HUES6 (cell line): ENCODE data around the gene IMPDH1.

Experiments
- H3K27ac ChIP-seq: 2 replicates; pipeline ENCODE4 v1.7.0; 2013; ENCODE audit warnings: low read depth, mild to moderate bottlenecking, low read length, inconsistent platforms
- H3K27me3 ChIP-seq: 2 replicates; pipeline ENCODE4 v1.6.1; 2013; ENCODE audit warnings: low read length; ENCODE audit not compliant: control insufficient read depth, insufficient read depth
- H3K36me3 ChIP-seq: 2 replicates; pipeline ENCODE4 v1.6.1; 2013; ENCODE audit warnings: low read length; ENCODE audit not compliant: control insufficient read depth, insufficient read depth
- H3K4me1 ChIP-seq: 2 replicates; pipeline ENCODE4 v1.6.1; 2013; ENCODE audit warnings: low read length; ENCODE audit not compliant: control insufficient read depth, insufficient read depth
- H3K4me3 ChIP-seq: 2 replicates; pipeline ENCODE4 v1.5.1; 2013; ENCODE audit warnings: low read depth, low read length
- H3K9ac ChIP-seq: one replicate; pipeline ENCODE4 v1.6.1; 2013; ENCODE audit warnings: mild to moderate bottlenecking, low read length
- H3K9me3 ChIP-seq: 2 replicates; pipeline ENCODE4 v1.6.1; 2013; ENCODE audit warnings: low read depth, low read length; ENCODE audit not compliant: control insufficient read depth, insufficient read depth

Gene IMPDH1

GRCh38 chr7:128450913-128451312 is 41.1 kb upstream of the IMPDH1 start:
- Histone ChIP-seq H3K9me3 (no peaks in the 10 kb centered on the region), H3K9ac (no peak overlapping the region), H3K27me3 (no peaks in the 10 kb centered on the region), H3K4me3 (no peak overlapping the region), H3K27ac (no peak overlapping the region), H3K36me3 (no peaks in the 10 kb centered on the region), H3K4me1 (peaks cover 29% of the 10 kb centered on the region)

DNA sequence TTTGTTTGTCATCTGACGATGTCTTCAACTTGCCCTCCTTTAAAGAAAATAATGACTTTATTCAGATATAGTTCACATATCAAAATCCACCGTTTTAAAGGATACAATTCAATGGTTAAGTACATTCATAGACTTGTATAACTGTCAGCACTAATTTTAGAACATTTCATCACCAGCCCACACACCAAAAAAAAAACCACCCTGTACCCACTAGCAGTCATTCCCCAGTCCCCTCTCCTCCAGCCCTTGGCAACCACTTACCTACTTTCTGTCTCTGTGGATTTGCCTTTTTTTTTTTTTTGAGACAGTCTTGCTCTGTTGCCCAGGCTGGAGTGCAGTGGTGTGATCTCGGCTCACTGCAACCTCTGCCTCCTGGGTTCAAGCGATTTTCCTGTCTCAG is 40.6 kb upstream of the IMPDH1 start:
- H3K36me3 ChIP-seq: no peaks in the 10 kb centered on the region
- no peak overlapping the region for H3K4me3 ChIP-seq
- no peak overlapping the region for H3K27ac ChIP-seq
- peaks cover 28% of the 10 kb centered on the region for H3K4me1 ChIP-seq
- no peaks in the 10 kb centered on the region for H3K27me3 ChIP-seq
- H3K9me3 ChIP-seq: no peaks in the 10 kb centered on the region
- no peak overlapping the region for H3K9ac ChIP-seq

DNA sequence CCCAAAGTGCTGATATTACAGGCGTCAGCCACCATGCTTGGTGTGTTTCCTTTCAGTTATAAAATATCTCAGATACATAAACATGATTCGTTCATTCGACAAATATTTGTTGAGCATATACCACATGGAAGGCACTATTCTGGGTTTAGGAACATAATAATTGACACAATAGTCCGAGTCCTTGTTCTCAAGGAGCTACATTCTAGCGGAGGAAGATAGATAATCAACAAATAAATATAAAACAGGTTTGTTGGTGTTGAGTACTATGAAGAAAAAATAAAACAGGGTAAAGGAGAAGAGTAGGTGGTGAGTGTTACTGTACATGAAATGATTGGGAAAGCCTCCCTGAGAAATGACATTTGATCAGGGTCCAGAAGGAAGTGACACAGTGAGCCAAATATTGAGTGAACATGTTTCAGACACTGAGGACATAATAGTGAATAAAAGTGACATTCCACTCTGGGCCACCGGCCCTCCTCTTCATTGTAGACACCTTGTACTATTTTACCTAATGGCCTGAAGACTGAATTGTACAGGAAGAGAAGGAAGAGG is 39.0 kb upstream of the IMPDH1 start:
- Histone ChIP-seq H3K4me3 (no peak overlapping the region), H3K27me3 (no peaks in the 10 kb centered on the region), H3K36me3 (no peaks in the 10 kb centered on the region), H3K4me1 (peaks cover 23% of the 10 kb centered on the region), H3K9me3 (no peaks in the 10 kb centered on the region), H3K27ac (no peak overlapping the region), H3K9ac (no peak overlapping the region)

- H3K4me1 ChIP-seq: peaks cover 23% of the 10 kb centered on the region
- H3K27ac ChIP-seq: no peak overlapping the region
- no peaks in the 10 kb centered on the region for H3K27me3 ChIP-seq
- no peaks in the 10 kb centered on the region for H3K36me3 ChIP-seq
- no peaks in the 10 kb centered on the region for H3K9me3 ChIP-seq
- no peak overlapping the region for H3K4me3 ChIP-seq
- no peak overlapping the region for H3K9ac ChIP-seq
Measured at GRCh38 chr7:128447941-128448564, 38.3 kb upstream of the IMPDH1 start.

GRCh38 chr7:128446306-128446705 is 36.5 kb upstream of the IMPDH1 start:
- Histone ChIP-seq H3K4me3 (no peak overlapping the region), H3K9ac (no peak overlapping the region), H3K27ac (no peak overlapping the region), H3K27me3 (no peaks in the 10 kb centered on the region), H3K4me1 (peaks cover 16% of the 10 kb centered on the region; the same call in 1 of the 2 replicates), H3K36me3 (no peaks in the 10 kb centered on the region), H3K9me3 (no peaks in the 10 kb centered on the region)

DNA sequence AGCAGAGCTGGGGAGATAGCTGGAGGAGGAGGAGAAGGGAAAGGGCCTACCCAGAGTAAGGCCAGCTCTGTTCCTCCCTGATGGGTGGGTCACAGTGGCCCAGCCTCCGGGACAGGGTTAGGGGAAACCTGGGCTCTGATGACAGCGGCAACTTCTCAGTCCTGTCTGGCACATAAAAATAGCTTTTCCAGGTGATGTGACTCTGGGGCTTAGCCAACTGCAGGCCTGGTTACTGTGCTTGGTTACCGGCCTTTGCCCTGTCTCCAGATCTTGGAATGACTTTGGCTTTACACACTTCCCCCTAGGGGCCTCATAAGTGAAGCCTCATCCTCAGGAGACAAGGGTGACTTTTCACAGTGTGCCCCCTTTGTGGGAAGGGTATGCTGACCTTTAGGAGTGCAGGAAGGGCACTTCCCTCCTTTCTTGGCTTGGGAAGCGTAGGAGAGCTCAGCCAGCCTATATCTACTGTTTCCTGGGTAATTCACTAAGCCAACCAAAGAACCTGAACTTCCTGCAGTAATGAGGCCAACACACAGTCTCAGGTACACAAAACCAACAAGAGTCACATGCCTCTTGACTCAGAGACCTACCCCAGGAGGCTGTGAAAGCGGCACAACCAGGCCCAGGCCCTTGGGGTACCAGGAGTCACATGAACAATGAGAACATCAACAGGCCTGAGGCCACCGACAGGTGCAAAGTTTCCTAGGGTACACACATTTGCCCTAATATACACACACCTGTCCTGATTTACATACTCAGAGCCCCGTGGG is 34.2 kb upstream of the IMPDH1 start:
- H3K9ac ChIP-seq: no peak overlapping the region
- H3K9me3 ChIP-seq: no peaks in the 10 kb centered on the region
- H3K27me3 ChIP-seq: no peaks in the 10 kb centered on the region
- no peak overlapping the region for H3K27ac ChIP-seq
- no peak overlapping the region for H3K4me3 ChIP-seq
- H3K4me1 ChIP-seq: peaks cover 16% of the 10 kb centered on the region; the same call in 1 of the 2 replicates
- H3K36me3 ChIP-seq: no peaks in the 10 kb centered on the region

- Histone ChIP-seq H3K27ac (no peak overlapping the region), H3K9ac (no peak overlapping the region), H3K36me3 (no peaks in the 10 kb centered on the region), H3K9me3 (no peaks in the 10 kb centered on the region), H3K4me3 (no peak overlapping the region), H3K4me1 (peaks cover 16% of the 10 kb centered on the region; the same call in 1 of the 2 replicates), H3K27me3 (no peaks in the 10 kb centered on the region)
Measured at GRCh38 chr7:128442356-128442755, 32.6 kb upstream of the IMPDH1 start.

DNA sequence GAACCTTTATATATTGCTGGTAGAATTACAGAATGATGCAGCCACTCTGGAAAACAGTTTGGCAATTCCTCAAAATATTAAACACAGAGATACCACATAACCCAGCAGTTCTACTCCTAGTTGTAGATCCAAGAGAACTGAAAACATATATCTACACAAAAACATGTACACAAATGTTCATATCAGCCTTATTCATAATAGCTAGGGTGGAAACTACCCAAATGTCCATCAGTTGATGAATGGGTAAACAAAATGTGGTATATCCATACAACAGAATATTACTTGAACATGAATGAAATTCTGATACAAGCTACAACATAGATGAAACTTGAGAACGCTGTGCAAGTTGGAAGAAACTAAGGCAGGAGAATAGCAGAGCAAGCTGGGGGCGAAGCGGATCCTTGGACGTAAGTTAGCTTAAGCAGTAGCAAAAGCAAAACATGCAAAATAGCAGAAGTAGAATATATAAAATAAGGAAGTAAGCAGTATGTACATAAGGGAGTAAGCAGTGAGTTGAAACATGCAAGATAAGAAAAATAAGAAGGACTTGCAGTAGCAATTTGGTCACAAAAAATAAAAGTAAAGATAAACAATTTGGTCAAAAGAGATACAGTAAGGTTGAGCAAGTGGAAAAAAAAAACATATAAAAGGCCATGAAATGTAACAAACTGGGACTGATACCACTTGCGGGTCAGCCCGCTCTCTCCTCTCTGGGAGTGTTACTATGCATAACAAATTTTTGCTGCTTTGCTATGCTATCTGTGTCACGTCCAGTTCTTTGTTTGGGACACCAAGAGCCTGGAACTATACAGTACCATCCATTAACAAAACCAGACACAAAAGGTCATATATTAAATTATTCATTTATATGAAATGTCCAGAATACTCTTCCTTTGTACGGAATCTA is 27.9 kb upstream of the IMPDH1 start:
- peaks cover 17% of the 10 kb centered on the region for H3K4me1 ChIP-seq

GRCh38 chr7:128435327-128435686 is 25.5 kb upstream of the IMPDH1 start:
- Histone ChIP-seq H3K4me3 (no peak overlapping the region), H3K27me3 (no peaks in the 10 kb centered on the region), H3K36me3 (no peaks in the 10 kb centered on the region), H3K9me3 (no peaks in the 10 kb centered on the region), H3K27ac (no peak overlapping the region), H3K9ac (no peak overlapping the region), H3K4me1 (peaks cover 36% of the 10 kb centered on the region)

More for the DNA sequence above, 27.9 kb upstream of the IMPDH1 start:
- Histone ChIP-seq H3K9me3 (no peaks in the 10 kb centered on the region), H3K9ac (no peak overlapping the region), H3K27me3 (no peaks in the 10 kb centered on the region), H3K36me3 (no peaks in the 10 kb centered on the region), H3K27ac (no peak overlapping the region), H3K4me3 (no peak overlapping the region)

DNA sequence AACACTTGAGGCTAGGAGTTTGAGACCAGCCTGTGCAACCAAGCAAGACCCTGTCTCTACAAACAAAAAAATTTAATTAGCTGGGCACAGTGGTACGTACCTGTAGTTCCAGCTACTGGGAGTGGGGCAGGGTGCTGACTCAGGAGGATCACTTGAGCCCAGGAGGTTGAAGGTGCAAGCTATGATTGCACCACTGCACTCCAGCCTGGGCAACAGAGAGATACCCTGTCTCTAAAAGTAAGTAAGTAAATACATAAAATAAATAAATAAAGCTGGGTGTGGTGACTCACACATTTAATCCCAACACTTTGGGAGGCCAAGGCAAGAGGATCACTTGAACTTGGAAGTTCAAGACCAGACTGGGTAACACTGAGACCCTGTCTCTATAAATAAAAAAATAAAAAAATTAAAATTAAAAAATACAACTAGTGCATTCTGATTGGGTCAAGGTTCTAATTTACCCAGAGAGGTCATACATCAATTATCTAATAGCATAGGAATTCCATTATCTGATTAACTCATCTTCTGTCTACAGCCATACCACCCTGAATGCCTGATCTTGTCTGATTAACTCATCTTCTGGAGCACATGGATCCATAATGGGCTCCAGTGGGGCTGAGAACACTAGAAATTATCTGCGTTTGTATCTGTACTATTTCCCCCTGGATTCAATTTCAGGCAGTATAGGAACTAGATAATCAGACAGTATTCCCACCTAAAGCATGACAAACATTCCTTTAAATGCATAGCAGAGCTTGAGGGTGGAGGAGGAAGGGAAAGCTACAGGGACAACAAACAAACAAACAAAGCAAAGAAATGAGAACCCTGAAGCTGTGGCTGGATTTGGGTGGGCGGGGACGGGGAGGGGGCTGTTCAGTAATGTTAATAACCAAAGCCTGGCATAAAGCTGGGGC is 24.9 kb upstream of the IMPDH1 start:
- H3K4me1 ChIP-seq: peaks cover 36% of the 10 kb centered on the region
- no peaks in the 10 kb centered on the region for H3K27me3 ChIP-seq
- H3K9me3 ChIP-seq: no peaks in the 10 kb centered on the region
- no peak overlapping the region for H3K4me3 ChIP-seq
- H3K36me3 ChIP-seq: no peaks in the 10 kb centered on the region
- no peak overlapping the region for H3K9ac ChIP-seq
- no peak overlapping the region for H3K27ac ChIP-seq
